Loucy (cell line): ENCODE results near the gene UAP1L1.

Experiments
- H2AFZ ChIP-seq: fragments of 200-600 bp; sonication (generic); 2 replicates; pipeline ENCODE4 v1.6.0; 2016; ENCODE audit warnings: antibody characterized with exemption, mild to moderate bottlenecking, low read length, moderate library complexity
- H3F3A ChIP-seq: fragments of 200-600 bp; 2 replicates; pipeline ENCODE4 v1.6.0; 2016; ENCODE audit warnings: antibody characterized with exemption, low read depth, mild to moderate bottlenecking
- H3K27me3 ChIP-seq: fragments of 200-600 bp; sonication (generic); 2 replicates; pipeline ENCODE4 v1.6.1; 2014; ENCODE audit warnings: low read length, mild to moderate bottlenecking; ENCODE audit not compliant: insufficient read depth, poor library complexity, severe bottlenecking
- H3K36me3 ChIP-seq: fragments of 200-600 bp; sonication (generic); 2 replicates; pipeline ENCODE4 v1.6.1; 2016; ENCODE audit warnings: low read length; ENCODE audit not compliant: insufficient read depth
- H3K4me1 ChIP-seq: fragments of 200-600 bp; sonication (generic); 2 replicates; pipeline ENCODE4 v1.5.1; 2014; ENCODE audit warnings: low read length, mild to moderate bottlenecking; ENCODE audit not compliant: insufficient read depth, poor library complexity, severe bottlenecking
- H3K4me2 ChIP-seq: fragments of 200-600 bp; sonication (generic); 2 replicates; pipeline ENCODE4 v1.6.0; 2014; ENCODE audit warnings: antibody characterized with exemption, low read length, low read depth, mild to moderate bottlenecking; ENCODE audit not compliant: poor library complexity, severe bottlenecking
- H3K4me3 ChIP-seq: fragments of 200-600 bp; sonication (generic); 2 replicates; pipeline ENCODE4 v1.5.1; 2014; ENCODE audit warnings: low read length, mild to moderate bottlenecking, mixed read lengths; ENCODE audit not compliant: poor library complexity, severe bottlenecking
- H3K79me2 ChIP-seq: fragments of 200-600 bp; sonication (generic); 2 replicates; pipeline ENCODE4 v1.6.1; 2014; ENCODE audit warnings: low read length; ENCODE audit not compliant: insufficient read depth
- H3K9ac ChIP-seq: fragments of 200-600 bp; sonication (generic); 2 replicates; pipeline ENCODE4 v1.6.0; 2014; ENCODE audit warnings: mild to moderate bottlenecking, low read depth, low read length, moderate library complexity; ENCODE audit not compliant: poor library complexity, severe bottlenecking
- H3K9me2 ChIP-seq: fragments of 200-600 bp; sonication (generic); replicated peaks from 2 replicates; pipeline ENCODE4 v1.6.1; 2016; ENCODE audit warnings: low read depth, low read length, mixed read lengths
- H3K9me3 ChIP-seq: fragments of 200-600 bp; sonication (generic); 2 replicates; pipeline ENCODE4 v1.6.1; 2014; ENCODE audit warnings: mild to moderate bottlenecking, antibody characterized with exemption, low read length, low read depth; ENCODE audit not compliant: insufficient read depth
- H4K20me1 ChIP-seq: fragments of 200-600 bp; sonication (generic); 2 replicates; pipeline ENCODE4 v1.6.0; 2014; ENCODE audit warnings: antibody characterized with exemption, low read length, mild to moderate bottlenecking; ENCODE audit not compliant: insufficient read depth, poor library complexity, severe bottlenecking
- CTCF ChIP-seq: fragments of 200-600 bp; sonication (generic); conservative IDR thresholded peaks from 2 replicates; pipeline ENCODE4 v1.5.1; 2014; ENCODE audit warnings: mild to moderate bottlenecking, antibody characterized with exemption, low read length
- EZH2phosphoT487 ChIP-seq: fragments of 200-600 bp; IDR thresholded peaks from 2 replicates; pipeline ENCODE4 v1.6.1; 2018; ENCODE audit warnings: antibody characterized with exemption, mild to moderate bottlenecking, moderate library complexity, borderline replicate concordance

Gene UAP1L1

GRCh38 chr9:137089232-137089947 lies 12.1 kb downstream of the UAP1L1 start:
- H3K9me2 ChIP-seq, result no peaks in the 10 kb centered on the region
- H3K79me2 ChIP-seq, result peaks cover 39% of the 10 kb centered on the region
- no peak overlapping the region for H2AFZ ChIP-seq
- no peaks in the 10 kb centered on the region for H3K36me3 ChIP-seq
- H3F3A ChIP-seq, result no peaks in the 10 kb centered on the region
- H3K9me3 ChIP-seq, result no peaks in the 10 kb centered on the region
- TF ChIP-seq EZH2phosphoT487, result no peak
- TF ChIP-seq CTCF, result no peak
- peak overlapping the region; percentile 85 for H3K4me2 ChIP-seq
- H3K9ac ChIP-seq, result peak overlapping the region; percentile 48
- H4K20me1 ChIP-seq, result no peaks in the 10 kb centered on the region
- peaks cover 20% of the 10 kb centered on the region for H3K4me1 ChIP-seq
- no peaks in the 10 kb centered on the region for H3K27me3 ChIP-seq
- peak overlapping the region; percentile 88 for H3K4me3 ChIP-seq

- no peaks in the 10 kb centered on the region for H4K20me1 ChIP-seq
- peak overlapping the region; percentile 70 for H3K4me3 ChIP-seq
- peaks cover 9% of the 10 kb centered on the region for H3K4me1 ChIP-seq
- peak; percentile 69 for TF ChIP-seq CTCF
- no peak for TF ChIP-seq EZH2phosphoT487
- H3K4me2 ChIP-seq, result peak overlapping the region; percentile 77
- peaks cover 26% of the 10 kb centered on the region; the same call in 1 of the 2 replicates for H3K36me3 ChIP-seq
- peak overlapping the region; percentile 16; the same call in 1 of the 2 replicates for H2AFZ ChIP-seq
- no peaks in the 10 kb centered on the region for H3K9me3 ChIP-seq
- peaks cover 3% of the 10 kb centered on the region; the same call in 1 of the 2 replicates for H3K79me2 ChIP-seq
- no peaks in the 10 kb centered on the region for H3F3A ChIP-seq
- no peaks in the 10 kb centered on the region for H3K27me3 ChIP-seq
- H3K9ac ChIP-seq, result peak overlapping the region; percentile 61
- H3K9me2 ChIP-seq, result no peaks in the 10 kb centered on the region
Measured at GRCh38 chr9:137095664-137096517, 18.6 kb downstream of the UAP1L1 start.

GRCh38 chr9:137096785-137097546 lies 19.6 kb downstream of the UAP1L1 start:
- Histone ChIP-seq H3K4me3 (no peak overlapping the region), H3K36me3 (peaks cover 36% of the 10 kb centered on the region; the same call in 1 of the 2 replicates)

More at GRCh38 chr9:137096785-137097546, 19.6 kb downstream of the UAP1L1 start:
- no peaks in the 10 kb centered on the region for H4K20me1 ChIP-seq
- no peak overlapping the region for H2AFZ ChIP-seq
- TF ChIP-seq EZH2phosphoT487, result no peak
- TF ChIP-seq CTCF, result no peak
- no peak overlapping the region for H3K9ac ChIP-seq
- peaks cover 9% of the 10 kb centered on the region for H3K4me1 ChIP-seq
- H3F3A ChIP-seq, result no peaks in the 10 kb centered on the region
- H3K27me3 ChIP-seq, result no peaks in the 10 kb centered on the region
- no peaks in the 10 kb centered on the region; the same call in 1 of the 2 replicates for H3K79me2 ChIP-seq
- H3K4me2 ChIP-seq, result no peak overlapping the region
- no peaks in the 10 kb centered on the region for H3K9me3 ChIP-seq
- no peaks in the 10 kb centered on the region for H3K9me2 ChIP-seq
